HUES64 (cell line): Measurements from ENCODE around the gene SREBF1.

Experiments
- H3K27ac ChIP-seq: 2 replicates; pipeline ENCODE4 v1.7.0; 2013; ENCODE audit warnings: low read depth, low read length, inconsistent platforms
- H3K27me3 ChIP-seq: 2 replicates; pipeline ENCODE4 v1.6.1; 2013; ENCODE audit warnings: mild to moderate bottlenecking, low read length; ENCODE audit not compliant: insufficient read depth
- H3K36me3 ChIP-seq: 2 replicates; pipeline ENCODE4 v1.6.1; 2013; ENCODE audit warnings: mild to moderate bottlenecking, low read length; ENCODE audit not compliant: insufficient read depth
- H3K4me1 ChIP-seq: 2 replicates; pipeline ENCODE4 v1.6.1; 2013; ENCODE audit warnings: mild to moderate bottlenecking, low read length, moderate library complexity; ENCODE audit not compliant: insufficient read depth
- H3K4me3 ChIP-seq: 2 replicates; pipeline ENCODE4 v1.5.1; 2013; ENCODE audit warnings: mild to moderate bottlenecking, low read length, moderate library complexity
- H3K9ac ChIP-seq: 2 replicates; pipeline ENCODE4 v1.6.1; 2013; ENCODE audit warnings: mild to moderate bottlenecking, low read depth, low read length
- H3K9me3 ChIP-seq: 2 replicates; pipeline ENCODE4 v1.6.1; 2013; ENCODE audit warnings: low read depth, low read length; ENCODE audit not compliant: insufficient read depth
- WGBS: fragments of 150-250, 120-280 bp; methylation state at CpG from one replicate; pipeline ENCODE4 v1.1.7; 2013; ENCODE audit warnings: missing lambda C conversion rate; 5-methylcytosine and 5-hydroxymethylcytosine counted together

SREBF1 gene

DNA sequence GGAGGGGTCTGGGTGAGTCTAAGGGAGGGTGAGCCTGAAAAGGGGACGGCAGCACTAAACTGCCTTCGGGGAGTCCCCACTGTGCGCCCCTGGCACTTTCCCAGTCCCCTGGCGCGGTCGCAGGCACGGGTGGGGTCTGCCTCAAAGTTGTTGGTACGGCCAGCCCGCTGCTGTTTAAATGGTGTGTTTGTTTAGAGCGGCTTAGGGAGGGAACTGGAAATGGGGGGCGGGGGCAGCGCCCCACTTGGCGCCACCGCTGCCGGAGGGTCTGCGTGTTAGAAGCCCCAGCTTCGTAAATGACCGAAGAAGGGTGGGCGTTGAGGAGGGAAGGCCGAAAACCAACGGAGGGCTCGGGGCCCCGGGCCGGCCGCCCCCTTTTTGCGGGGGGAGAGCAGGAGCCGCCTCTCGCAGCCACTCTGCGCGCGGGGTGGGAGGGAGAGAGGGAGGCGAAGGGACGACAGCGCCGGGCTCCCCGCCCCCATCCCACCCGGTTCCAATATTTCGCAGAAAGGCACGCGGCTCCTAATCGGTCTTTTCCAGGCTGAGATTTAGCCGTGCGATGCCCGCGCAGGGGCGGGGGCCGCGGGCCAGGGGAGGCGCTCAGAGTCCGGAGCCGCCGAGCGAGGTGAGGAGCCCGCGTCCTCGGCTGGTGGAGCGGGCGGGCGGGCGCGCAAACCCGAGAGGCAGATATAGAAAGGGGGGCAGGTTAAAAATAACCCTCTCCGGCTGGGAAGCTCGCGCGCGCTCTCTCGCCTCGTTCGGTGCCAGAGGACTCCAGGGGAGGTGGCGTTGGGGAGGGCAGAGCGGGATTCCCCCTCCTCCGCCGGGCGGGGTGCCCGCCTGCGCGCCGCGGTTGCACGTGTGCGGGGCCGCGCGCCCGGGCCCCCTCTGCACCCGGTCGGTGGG, 54.9 kb downstream of the SREBF1 start:
- peak overlapping the region; percentile 36; the same call in 1 of the 2 replicates for H3K27ac ChIP-seq
- peaks cover 29% of the 10 kb centered on the region for H3K27me3 ChIP-seq
- peak overlapping the region; percentile 73 for H3K4me3 ChIP-seq
- 1% methylated on average over 82 of the region's 88 CpGs for WGBS
- peaks cover 42% of the 10 kb centered on the region for H3K4me1 ChIP-seq
- peak overlapping the region; percentile 27; the same call in 1 of the 2 replicates for H3K9ac ChIP-seq
- no peaks in the 10 kb centered on the region for H3K9me3 ChIP-seq
- no peaks in the 10 kb centered on the region for H3K36me3 ChIP-seq

DNA sequence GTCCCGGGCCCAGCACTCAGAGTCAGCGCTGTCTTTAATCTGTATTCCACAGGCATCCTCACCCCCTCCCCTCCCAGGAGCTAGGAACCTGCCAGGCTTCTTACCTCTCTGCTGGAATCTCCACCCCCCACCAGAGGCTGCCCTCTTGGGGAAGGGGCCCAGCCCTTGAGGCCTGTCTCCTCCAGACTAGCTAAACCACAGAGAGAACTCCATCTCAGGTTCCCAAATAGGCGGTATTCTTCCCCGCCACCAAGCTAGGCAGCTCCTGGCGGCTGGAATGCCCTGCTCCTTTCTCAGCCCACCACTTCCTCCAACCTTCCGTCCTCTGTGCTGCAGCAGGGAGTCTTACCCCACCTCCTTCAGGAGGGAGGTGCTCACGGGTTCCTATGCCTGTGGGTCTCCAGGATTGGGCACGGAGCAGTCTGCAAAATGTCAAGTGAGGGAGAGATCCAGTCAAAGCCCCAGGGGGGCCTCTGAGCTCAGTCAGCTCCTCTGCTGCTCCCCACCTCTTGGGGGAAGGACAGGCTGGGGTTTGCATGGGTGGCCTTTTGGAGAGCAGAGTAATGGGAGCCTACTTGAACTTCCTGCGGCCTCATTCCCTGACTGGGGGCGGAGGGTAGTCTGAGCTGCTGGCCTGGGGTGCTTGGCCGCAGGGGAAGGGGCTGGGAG, 55.7 kb downstream of the SREBF1 start:
- H3K9me3 ChIP-seq = no peaks in the 10 kb centered on the region
- H3K9ac ChIP-seq = no peak overlapping the region
- peaks cover 27% of the 10 kb centered on the region for H3K27me3 ChIP-seq
- H3K36me3 ChIP-seq = no peaks in the 10 kb centered on the region
- H3K4me3 ChIP-seq = peak overlapping the region; percentile 73
- 2% methylated on average over 11 of the region's 11 CpGs for WGBS
- peak overlapping the region; percentile 36; the same call in 1 of the 2 replicates for H3K27ac ChIP-seq
- peaks cover 42% of the 10 kb centered on the region for H3K4me1 ChIP-seq

GRCh38 chr17:17779015-17779611, 57.7 kb downstream of the SREBF1 start:
- H3K9ac ChIP-seq = no peak overlapping the region
- peaks cover 8% of the 10 kb centered on the region; the same call in 1 of the 2 replicates for H3K27me3 ChIP-seq
- WGBS = 76% methylated on average over 16 of the region's 16 CpGs
- peaks cover 25% of the 10 kb centered on the region for H3K4me1 ChIP-seq
- no peak overlapping the region for H3K4me3 ChIP-seq
- no peaks in the 10 kb centered on the region for H3K36me3 ChIP-seq
- H3K9me3 ChIP-seq = no peaks in the 10 kb centered on the region
- H3K27ac ChIP-seq = no peak overlapping the region; the same call in 1 of the 2 replicates

DNA sequence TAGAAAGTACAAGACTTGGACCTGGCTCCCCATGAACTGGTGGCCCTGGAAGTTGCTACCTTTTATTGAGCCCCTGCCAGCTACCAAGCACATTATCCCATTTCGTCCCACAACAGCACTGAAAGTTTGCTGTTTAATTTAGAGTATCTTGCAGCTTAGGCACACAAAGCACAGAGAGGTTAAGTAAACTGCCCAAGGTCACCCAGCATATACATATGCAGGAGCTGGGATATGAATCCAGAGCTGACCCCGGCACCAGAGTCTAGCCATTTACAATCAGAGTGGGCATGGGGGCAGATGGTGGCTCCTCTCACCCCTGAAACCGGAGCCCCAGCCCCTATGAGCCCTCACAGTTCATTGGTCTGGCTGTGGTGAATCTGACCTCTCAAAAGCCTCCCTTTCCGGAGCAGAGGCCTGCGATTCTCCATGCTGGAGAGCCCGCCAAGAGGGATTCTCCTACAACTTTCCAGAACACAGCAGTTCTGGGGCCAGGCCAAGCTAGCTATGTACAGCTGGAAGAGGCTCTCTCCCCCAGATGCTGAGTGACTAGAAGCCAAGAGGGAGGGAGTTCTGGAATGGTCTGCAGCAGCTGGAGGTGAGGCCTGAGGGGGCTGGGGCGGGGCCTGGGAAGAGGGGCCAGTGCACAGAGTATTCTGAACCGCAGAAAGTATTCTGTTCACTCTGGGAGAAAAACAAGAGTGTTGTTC, 58.3 kb downstream of the SREBF1 start:
- WGBS = 83% methylated on average over 8 of the region's 8 CpGs
- Histone ChIP-seq H3K36me3 (no peaks in the 10 kb centered on the region), H3K4me1 (peaks cover 25% of the 10 kb centered on the region), H3K9ac (no peak overlapping the region), H3K27me3 (peaks cover 8% of the 10 kb centered on the region; the same call in 1 of the 2 replicates), H3K4me3 (no peak overlapping the region), H3K9me3 (no peaks in the 10 kb centered on the region), H3K27ac (no peak overlapping the region)

DNA sequence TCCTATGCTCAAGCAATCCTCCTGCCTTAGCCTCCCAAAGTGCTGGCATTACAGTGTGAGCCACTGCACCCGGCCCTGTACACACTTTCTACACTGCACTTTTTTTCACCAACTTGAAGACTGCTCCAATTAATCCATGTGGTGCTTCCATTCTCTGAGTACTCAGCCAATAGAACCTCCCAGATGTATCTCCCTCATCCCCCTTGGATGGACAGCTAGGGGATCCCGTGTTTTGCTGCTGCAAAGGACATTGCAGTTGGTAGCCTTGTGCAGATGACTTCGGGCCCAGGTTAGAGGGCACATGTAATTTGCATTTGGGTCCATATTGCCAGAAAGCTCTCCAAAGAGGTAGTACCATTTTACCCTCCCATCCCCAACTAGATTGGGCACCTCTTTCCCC, 59.9 kb downstream of the SREBF1 start:
- no peaks in the 10 kb centered on the region for H3K9me3 ChIP-seq
- peaks cover 25% of the 10 kb centered on the region for H3K4me1 ChIP-seq
- no peak overlapping the region for H3K27ac ChIP-seq
- no peak overlapping the region for H3K9ac ChIP-seq
- no peaks in the 10 kb centered on the region for H3K36me3 ChIP-seq
- H3K4me3 ChIP-seq = no peak overlapping the region
- WGBS = 87% methylated on average over 3 of the region's 3 CpGs
- peaks cover 7% of the 10 kb centered on the region; the same call in 1 of the 2 replicates for H3K27me3 ChIP-seq

GRCh38 chr17:17774009-17774881, 62.5 kb downstream of the SREBF1 start:
- Histone ChIP-seq H3K9me3 (no peaks in the 10 kb centered on the region), H3K4me1 (peaks cover 8% of the 10 kb centered on the region; the same call in 1 of the 2 replicates), H3K4me3 (no peak overlapping the region), H3K27ac (no peak overlapping the region), H3K9ac (no peak overlapping the region), H3K27me3 (no peaks in the 10 kb centered on the region), H3K36me3 (no peaks in the 10 kb centered on the region)
- WGBS = 88% methylated on average over 21 of the region's 21 CpGs

DNA sequence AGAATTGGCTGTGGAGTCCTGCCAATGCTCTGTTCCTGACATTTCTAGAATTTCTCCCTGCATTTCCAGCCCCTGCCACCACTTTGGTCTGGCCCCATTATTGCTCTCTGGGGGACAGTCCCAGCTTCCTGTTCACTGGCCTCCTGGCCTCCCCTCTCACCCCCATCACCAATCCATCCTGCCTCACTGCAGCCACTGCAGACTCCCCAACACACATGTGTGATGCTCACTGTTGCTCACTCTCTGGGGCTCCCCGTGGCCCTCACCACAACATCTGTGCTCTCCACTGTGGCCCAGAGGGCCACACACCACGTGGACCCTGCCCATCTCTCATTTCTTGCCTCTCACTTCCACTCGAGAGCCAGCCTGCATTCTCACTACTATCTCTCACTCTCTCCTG, 64.6 kb downstream of the SREBF1 start:
- 72% methylated on average over 3 of the region's 3 CpGs for WGBS
- Histone ChIP-seq H3K4me3 (no peak overlapping the region), H3K36me3 (no peaks in the 10 kb centered on the region), H3K27me3 (no peaks in the 10 kb centered on the region), H3K27ac (no peak overlapping the region), H3K9me3 (no peaks in the 10 kb centered on the region), H3K9ac (no peak overlapping the region), H3K4me1 (no peaks in the 10 kb centered on the region)

DNA sequence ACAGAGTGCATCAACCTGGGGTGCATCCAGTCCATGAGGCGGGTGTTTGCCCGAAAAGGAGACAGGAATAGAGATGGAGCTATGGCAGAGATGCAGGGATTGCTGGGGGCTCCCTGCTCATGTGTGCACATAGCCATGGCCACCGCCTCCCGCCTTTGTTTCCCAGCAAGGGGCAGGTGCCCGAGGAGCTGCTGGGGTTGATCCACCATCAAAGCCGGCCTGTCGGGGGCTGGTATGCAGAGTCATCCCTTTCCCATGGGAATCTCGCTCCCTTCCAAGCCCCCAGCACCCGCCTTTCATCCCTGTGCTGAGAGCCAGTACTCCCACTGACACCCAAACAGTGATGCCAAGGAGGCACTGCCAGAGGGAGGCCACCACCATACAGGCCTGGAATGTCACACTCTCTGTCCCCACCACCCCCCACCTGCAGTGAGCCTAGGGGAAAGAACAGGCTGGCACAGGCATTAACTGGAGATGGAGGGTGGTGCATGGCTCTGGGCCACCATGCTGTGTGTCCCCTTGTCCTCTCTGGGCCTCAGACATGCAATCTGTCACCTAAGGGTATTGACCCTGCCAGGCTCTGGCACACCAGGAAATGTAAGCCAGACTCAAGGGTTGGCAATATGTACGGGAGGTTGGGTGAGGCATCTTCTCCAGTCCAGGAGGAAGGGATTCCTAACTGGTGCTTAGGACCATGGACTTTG, 65.1 kb downstream of the SREBF1 start:
- H3K9me3 ChIP-seq = no peaks in the 10 kb centered on the region
- H3K27ac ChIP-seq = no peak overlapping the region
- H3K27me3 ChIP-seq = no peaks in the 10 kb centered on the region
- no peaks in the 10 kb centered on the region for H3K36me3 ChIP-seq
- no peaks in the 10 kb centered on the region for H3K4me1 ChIP-seq
- no peak overlapping the region for H3K9ac ChIP-seq
- H3K4me3 ChIP-seq = no peak overlapping the region
- 85% methylated on average over 10 of the region's 10 CpGs for WGBS

DNA sequence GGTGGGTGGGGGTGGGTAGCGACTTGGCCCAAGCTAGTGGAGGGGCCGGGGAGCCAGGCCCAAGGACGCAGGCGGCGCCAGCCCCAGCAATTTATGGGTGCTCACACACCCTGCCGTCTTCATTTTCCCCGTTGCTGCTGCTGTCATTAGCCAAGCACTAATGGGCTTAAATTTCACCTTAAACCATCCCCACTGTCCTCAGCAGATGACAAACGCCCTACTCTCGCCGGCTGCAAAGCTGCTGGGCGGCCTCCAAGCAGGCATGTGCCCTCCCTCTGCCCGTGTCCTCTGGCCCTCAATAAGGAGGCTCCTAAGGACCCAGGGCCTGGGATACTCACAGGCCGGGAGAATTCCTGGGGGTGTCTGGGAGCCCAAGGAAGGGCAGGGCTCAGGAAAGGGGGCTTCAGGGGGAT, 66.1 kb downstream of the SREBF1 start:
- no peak overlapping the region for H3K4me3 ChIP-seq
- WGBS = 91% methylated on average over 13 of the region's 13 CpGs
- H3K4me1 ChIP-seq = no peaks in the 10 kb centered on the region; the same call in 1 of the 2 replicates
- no peak overlapping the region for H3K9ac ChIP-seq
- no peaks in the 10 kb centered on the region for H3K9me3 ChIP-seq
- H3K27ac ChIP-seq = no peak overlapping the region
- no peaks in the 10 kb centered on the region for H3K27me3 ChIP-seq
- no peaks in the 10 kb centered on the region for H3K36me3 ChIP-seq
